HG02571 (cell line): ENCODE measurements around the gene PCDHGC4.
A peak's percentile ranks its signal among the peaks of the same experiment; 100 is the strongest.

Experiments used
- ATAC-seq: cut with Tn5 transposase; IDR thresholded peaks from one replicate; pipeline ENCODE4 v1.9.1; 2021; ENCODE audit warnings: mild to moderate bottlenecking, moderate library complexity; ENCODE audit not compliant: unreplicated experiment

Gene PCDHGC4

DNA sequence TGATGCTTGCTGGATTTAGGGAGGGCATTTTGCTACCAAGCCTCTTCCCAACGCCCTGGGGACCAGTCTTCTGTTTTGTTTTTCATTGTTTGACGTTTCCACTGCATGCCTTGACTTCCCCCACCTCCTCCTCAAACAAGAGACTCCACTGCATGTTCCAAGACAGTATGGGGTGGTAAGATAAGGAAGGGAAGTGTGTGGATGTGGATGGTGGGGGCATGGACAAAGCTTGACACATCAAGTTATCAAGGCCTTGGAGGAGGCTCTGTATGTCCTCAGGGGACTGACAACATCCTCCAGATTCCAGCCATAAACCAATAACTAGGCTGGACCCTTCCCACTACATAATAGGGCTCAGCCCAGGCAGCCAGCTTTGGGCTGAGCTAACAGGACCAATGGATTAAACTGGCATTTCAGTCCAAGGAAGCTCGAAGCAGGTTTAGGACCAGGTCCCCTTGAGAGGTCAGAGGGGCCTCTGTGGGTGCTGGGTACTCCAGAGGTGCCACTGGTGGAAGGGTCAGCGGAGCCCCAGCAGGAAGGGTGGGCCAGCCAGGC, 27.0 kb downstream of the PCDHGC4 start:
- no peak for ATAC-seq

DNA sequence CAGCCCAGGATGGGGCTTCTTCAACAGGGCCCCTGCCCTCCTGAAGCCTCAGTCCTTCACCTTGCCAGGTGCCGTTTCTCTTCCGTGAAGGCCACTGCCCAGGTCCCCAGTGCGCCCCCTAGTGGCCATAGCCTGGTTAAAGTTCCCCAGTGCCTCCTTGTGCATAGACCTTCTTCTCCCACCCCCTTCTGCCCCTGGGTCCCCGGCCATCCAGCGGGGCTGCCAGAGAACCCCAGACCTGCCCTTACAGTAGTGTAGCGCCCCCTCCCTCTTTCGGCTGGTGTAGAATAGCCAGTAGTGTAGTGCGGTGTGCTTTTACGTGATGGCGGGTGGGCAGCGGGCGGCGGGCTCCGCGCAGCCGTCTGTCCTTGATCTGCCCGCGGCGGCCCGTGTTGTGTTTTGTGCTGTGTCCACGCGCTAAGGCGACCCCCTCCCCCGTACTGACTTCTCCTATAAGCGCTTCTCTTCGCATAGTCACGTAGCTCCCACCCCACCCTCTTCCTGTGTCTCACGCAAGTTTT, 27.6 kb downstream of the PCDHGC4 start:
- no peak for ATAC-seq

DNA sequence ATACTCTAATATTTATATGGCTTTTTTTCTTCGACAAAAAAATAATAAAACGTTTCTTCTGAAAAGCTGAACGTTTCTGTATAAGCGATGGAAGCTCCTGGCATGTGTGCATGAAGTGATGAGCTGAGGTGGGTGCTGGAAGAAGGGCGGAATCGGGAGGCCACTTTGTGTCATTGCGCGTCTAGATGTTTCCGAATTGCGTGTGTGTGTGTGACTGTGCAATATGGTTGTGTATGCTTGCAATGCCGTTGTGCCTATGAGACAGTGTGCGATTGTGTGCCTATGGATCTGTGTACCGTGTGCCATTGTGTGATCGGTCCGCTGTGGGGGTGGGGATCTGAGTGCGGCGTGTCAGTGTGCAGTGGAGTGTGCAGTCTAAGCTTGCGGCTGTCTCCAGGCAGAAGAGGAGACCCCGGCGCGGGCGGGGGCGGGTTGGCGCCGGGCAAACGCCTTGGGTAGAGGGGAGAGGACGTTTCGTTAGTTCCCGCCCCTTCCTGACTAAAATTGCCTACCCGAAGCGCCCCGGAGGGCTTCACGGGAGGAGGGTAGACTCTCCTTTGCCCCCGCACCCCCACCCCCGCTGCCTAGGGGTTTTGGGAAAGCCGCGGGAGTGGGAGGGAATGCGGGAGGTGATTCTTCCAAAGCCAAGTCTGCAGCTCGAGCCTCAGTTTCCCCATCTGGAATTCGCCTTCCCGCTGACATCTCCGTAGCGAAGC, 28.2 kb downstream of the PCDHGC4 start:
- ATAC-seq = no peak

DNA sequence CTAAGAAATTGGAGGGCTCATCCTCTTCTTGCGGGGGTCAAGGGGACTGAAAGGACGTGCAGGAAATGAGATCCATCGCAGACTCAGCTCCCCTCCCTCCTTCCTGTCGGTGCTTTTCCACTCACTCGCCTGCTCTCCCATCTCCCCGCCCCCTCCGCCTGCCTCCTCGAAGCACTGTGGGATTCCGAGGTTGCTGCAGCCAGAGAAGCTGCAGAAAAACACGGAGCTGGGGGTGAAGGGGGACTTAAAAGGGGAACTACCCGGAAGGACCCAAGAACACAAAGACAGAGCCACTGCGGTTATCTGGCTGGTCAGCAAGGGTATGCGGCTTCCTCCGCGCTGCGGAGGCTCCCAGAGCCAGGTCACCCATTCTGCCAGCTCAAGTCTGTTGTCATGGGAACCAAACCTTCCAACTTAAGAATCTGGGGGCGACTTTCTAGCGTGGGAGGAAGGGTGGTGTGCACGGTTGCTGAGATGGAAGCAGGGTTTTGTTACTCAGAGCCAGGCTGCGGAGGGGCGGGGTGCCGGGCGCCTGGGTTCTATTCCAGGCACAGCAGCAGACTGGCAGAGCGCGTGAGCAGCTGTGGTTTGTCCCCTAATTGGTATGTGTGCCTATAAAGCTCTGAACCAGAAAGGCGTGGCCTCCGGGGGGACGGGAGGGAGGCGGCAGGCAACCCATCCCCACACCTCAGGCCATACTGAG, 28.9 kb downstream of the PCDHGC4 start:
- ATAC-seq = peak; percentile 37

- ATAC-seq = peak; percentile 16
These were observed 29.7 kb downstream of the PCDHGC4 start for GRCh38 chr5:141514330-141515133.

DNA sequence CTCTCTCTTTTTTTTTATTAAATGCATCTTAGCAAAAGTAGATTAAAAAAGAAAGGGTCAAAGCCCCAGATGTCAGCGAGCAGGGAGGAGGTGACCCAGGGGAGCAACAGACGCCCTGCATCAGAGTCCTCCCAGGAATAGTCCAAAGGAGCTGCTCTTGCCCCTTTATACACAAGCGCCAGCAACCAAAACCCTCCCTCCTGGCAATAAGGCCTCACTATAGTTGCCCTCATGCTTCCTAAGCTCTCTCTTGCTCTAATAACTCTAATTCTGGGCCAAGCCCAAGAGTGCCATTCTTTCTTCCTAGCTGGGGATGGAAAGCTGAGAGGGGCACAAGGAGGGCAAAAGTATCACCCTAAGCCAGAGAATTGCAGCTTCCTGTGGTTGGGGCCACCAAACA, 30.3 kb downstream of the PCDHGC4 start:
- no peak for ATAC-seq

DNA sequence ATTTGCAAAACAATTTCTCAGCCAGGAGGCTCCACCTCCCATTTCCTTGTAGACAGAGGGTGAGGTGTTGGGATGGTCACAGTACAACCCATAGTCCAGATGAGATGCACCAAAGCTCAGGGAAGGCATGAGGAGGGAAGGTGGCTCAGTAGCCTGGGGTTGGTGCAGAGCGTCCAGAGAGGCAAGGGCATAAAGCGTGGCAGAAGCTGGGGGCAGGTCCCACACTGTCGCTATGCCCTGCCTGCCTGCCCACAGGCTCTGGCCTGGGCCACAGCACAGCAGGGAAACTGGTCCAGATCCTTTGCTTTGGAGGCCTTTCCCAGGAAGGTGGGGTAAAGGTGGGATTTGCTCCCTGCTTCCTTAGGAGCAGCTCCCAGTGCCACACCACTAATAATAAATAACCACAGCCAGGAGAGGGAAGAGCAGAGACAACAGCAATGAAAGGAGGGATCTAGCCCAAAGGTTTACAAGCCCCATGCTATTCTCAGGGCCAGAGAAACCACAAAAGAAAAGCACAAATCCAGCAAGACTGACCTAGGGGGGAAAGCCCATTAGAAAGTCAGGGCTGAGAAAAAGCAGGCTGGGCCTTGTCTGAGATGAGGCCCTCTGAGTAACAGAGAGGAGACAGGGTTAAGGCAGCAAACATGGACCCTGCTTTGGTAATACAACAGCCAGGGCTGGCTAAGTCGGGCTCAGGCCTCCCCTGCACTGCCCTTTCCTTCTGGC, 31.3 kb downstream of the PCDHGC4 start:
- no peak for ATAC-seq

DNA sequence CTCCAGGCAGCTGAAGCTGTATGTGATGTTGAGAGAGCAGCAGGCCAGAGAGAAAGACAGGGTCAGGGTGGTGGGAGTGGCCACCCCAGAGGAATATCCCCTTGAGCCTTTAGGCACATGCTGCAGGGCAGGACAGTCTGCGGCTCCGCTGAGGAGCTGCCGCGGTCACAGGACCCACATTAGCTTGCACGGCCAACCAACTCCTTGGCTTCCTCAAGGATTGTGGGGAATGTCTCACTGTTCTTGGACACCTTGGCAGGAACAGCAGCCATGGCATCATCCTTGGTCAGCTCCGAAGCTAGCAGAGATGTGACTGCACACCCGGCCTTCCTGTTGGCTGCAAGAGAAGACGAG, 31.8 kb downstream of the PCDHGC4 start:
- no peak for ATAC-seq

GRCh38 chr5:141517312-141517711, 32.5 kb downstream of the PCDHGC4 start:
- ATAC-seq = no peak

GRCh38 chr5:141517880-141518617, 33.2 kb downstream of the PCDHGC4 start:
- ATAC-seq = no peak

DNA sequence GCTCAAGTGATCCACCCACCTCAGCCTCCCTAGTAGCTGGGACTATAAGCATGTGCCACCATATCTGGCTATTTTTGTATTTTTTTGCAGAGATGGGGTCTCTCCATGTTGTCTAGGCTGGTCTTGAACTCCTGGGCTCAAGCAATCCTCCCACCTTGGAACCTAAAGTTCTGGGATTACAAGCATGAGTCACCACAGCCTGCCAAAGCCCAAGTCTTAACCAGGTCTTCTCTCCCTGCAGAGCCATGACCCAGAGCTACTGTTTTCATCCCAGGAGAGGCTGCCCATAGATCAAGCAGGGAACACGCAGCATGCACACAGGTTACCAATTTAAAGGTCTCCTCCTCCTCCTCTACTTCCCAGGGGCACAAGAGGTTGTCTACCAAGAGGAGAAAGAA, 33.8 kb downstream of the PCDHGC4 start:
- ATAC-seq = no peak

DNA sequence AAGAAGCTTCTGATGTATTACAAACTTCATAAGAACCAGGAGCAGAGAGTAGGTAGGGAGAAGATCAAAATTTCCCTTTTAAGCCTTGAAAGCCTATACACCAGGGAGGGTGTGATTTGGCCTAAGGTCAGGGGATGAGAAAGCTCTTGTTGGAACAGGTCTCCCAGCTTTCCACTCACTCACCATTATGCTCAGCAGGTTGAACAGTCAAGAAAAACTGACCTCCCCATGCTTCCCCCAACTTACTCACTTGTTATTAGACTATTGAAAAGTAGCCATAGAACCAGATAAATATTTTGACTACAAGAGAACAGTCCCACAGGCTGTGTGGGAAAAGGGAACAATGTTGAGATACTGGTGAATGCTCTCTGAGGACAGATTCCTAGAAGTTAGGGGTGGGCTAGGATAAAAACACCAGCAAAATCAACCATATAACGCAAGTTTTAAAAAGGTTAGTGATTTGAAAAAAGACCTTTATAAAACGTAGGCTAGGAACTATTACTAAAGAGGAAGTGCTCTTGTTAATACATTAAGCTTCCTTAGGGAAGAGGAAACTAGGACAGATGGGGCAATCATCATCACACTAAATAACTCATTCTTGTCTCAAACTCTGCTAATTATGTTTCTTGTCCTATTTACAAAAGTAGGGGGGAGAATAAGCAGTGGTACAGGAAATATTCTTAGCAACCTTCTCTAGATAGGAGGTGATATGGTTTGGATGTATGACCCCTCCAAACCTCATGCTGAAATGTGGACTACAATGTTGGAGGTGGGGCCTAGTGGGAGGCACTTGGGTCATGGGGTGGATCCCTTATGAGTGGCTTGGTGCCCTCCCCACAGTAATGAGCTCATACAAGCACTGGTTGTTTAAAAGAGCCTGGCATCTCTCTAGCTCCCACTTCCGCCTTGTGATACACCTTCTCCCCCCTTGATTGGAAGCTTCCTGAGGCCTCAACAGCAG, 35.1 kb downstream of the PCDHGC4 start:
- ATAC-seq = no peak

- no peak for ATAC-seq
These were observed 36.5 kb downstream of the PCDHGC4 start for GRCh38 chr5:141521244-141521781.

DNA sequence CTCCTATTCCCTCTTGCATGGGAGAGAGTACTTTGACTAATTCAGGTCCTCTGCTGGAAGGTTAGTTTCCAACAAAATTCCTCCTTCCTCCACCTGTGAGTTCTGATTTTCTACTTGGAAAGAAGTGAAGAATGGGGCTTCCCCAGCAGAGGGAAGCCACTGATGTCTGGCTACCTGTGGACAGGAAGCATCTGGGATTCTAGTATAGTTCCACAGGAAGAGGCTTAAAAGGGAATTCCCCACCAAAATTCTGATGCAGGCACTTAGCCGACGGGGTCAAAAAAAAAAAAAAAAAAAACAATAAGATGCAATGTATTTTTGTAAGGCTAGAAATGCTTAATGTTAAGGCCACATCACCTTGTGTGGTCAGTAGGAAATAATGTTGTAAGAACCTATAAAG, 37.5 kb downstream of the PCDHGC4 start:
- ATAC-seq = no peak

GRCh38 chr5:141523991-141524390, 39.2 kb downstream of the PCDHGC4 start:
- ATAC-seq = no peak

DNA sequence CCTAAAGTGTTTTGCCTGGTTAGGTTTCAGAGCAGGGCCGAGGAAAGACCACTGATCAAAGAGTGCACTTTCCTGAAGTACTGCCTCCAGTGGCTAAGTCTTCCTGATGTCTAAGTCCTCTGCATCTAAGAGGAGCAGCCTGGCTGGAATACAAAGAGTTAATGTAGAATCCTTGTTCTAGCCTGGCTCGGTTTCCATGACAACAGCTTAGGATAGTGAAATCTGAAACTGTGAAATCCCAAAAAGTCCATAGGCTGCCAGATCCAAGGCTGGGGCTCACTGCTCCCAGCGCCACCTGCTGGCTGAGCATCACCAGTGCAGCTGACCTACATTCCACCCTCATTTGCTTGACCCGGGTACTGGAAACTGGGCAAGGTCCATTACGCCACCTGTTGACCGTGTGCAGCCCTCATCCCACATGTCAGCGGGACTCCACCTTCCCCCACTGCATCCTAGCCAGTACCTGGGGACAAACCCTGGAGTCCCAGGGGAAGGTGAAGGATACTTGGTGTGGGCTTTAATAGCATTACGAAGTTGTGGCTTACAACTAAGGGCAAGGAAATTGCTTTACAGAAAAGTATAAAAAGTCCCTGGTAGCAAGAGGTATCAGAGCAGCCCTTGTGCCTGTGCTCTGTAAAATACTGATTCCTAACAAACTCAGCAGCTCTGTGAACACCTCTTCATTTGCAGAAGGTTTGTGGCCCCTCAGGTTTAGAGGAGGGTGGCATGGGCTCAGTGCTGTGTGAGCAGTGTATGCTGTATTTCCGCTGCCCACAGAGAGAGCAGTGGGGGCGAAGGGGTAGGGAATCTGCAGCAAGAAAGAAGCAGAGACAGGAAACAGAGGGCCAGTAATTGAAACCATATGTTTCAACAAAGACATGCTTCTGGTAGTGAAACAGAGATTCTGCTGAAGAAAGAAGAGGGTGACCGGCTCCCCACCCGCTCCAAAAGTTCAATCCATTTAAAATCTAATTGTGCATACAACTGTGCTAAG, 40.1 kb downstream of the PCDHGC4 start:
- peak; percentile 73 for ATAC-seq

DNA sequence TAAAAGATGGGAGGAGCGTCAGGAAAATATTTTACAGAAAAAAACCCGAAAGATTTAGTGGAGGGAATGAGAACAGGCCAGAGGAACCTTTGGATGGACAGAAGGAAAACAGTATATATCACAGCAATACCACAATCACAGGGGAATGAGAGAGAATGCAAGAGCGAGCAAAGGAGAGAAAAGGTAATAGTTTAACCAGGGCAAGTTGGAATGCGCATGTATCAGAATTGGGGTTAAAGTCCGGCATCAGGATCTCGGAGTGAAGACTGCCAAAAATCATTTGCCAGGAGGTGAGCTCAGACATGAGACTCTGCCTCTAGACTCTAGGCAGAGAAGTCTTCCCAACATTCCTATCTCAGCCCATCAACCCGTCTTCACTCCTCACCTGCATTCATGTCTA, 40.8 kb downstream of the PCDHGC4 start:
- ATAC-seq = no peak
